AG10803 (cell line): ENCODE measurements around the gene FHAD1.

Source experiments
- DNase-seq: peaks from one replicate; pipeline ENCODE4 v3.0.0; 2010; ENCODE audit warnings: low read depth
- H3K4me3 ChIP-seq: 2 replicates; pipeline ENCODE4 v1.5.1; 2011; ENCODE audit warnings: mild to moderate bottlenecking, low read length, control low read depth
- CTCF ChIP-seq: conservative IDR thresholded peaks from 2 replicates; pipeline ENCODE4 v1.5.1; 2011; ENCODE audit warnings: mild to moderate bottlenecking, low read length, control low read depth, inconsistent platforms

FHAD1 gene

GRCh38 chr1:15381805-15382204 is 134.8 kb downstream of the FHAD1 start:
- no peak for TF ChIP-seq CTCF
- DNase-seq = no peak
- H3K4me3 ChIP-seq = no peak overlapping the region

DNA sequence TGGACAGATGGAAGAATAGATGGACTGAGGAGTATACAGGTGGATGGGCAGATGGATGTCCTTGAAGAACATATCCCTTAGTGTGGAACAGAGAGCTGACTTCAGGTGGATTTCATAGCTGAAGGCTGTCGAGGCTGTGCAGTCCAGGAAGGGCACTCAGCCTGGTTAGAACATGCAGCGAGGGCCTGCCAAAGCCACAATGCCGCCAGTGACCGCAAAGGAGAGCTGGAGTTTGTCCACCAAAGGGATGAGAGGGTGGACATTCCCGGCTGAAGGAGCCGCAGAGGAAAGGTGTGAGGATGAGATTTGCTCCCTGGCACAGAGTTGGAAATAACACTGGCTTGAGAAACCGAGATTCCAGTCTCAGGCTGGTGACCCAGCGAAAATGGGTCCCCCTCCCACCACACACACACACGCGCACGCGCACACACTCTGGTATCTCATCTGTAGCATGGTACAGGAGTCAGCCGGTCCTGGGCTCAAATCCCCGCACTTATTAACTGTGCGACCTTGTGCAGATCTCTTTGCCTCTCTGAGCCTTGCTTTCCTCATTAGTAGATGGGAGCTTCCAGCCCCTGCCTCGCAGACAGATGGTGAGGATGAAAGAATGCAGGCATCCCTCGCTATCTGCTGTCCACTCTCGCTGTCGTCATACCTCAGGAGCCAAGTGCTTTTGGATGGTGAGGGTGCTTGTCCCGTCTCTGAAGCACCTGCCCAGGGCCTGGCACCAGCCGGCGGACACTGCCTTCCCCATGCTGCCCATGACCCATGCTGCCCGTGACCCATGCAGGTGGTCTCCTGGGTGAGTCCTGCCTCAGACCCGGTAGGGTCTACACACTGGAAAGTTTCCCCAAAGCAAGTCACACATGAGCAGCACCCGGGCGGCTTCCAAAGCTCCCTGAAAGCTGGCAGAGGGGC is 135.8 kb downstream of the FHAD1 start:
- no peak for TF ChIP-seq CTCF
- H3K4me3 ChIP-seq = no peak overlapping the region
- no peak for DNase-seq

GRCh38 chr1:15383810-15384209 is 136.8 kb downstream of the FHAD1 start:
- TF ChIP-seq CTCF = no peak
- no peak for DNase-seq
- H3K4me3 ChIP-seq = no peak overlapping the region

DNA sequence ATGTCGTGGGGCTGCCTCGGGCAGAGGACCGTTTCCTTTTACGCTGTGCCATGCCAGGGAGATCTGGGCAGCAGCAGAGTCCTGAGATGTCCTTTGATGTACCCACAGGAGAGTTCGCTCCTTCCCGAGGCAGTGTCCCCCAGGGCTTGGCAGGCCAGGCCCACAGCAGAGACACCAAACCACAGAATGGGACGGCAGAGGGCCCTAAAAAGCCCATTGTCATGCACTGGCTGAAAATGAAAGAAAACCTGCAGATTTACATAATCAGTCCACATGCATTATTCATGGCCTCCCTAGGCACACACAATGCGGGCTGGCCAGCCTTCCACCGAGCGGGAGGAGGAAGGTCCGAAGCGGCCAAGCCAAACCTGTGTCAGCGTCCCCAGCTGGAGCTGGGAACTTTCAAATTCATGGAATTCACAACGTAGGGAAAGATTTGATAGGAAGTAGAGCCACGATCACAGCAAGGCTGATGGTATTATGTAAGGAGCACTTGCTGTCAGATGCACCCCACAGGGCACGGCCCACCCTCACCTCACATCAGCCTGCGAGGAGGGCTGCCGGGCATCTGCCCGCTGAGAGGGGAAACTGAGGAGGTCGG is 137.4 kb downstream of the FHAD1 start:
- H3K4me3 ChIP-seq = no peak overlapping the region; the same call in 1 of the 2 replicates
- DNase-seq = peak; percentile 11
- no peak for TF ChIP-seq CTCF

DNA sequence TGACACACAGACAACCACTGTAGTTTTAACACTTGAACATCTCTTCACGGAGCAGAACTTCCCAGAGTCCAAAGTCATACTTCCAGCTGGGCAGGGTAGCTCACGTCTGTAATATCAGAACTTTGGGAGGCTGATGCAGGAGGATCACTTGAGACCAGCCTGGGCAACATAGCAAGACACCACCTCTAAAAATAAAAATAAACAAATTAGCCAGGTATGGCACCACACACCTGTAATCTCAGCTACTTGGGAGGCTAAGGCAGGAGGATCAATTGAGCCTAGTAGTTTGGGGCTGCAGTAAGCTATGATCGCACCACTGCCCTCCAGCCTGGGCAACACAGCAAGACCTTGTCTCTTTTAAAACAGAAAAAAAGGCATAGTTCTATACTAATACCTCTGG is 138.4 kb downstream of the FHAD1 start:
- H3K4me3 ChIP-seq = no peak overlapping the region
- no peak for TF ChIP-seq CTCF
- no peak for DNase-seq

- peak; percentile 21 for DNase-seq
- H3K4me3 ChIP-seq = no peak overlapping the region
- TF ChIP-seq CTCF = no peak
Observed at GRCh38 chr1:15386164-15386749, 139.2 kb downstream of the FHAD1 start.
